Natural killer cell (primary cell): ENCODE results near the gene GALNTL6. TPM values are rescaled to one million over a fixed set of nuclear protein-coding genes. Genes with fewer than 3 reads are reported as not detected.

Experiments
- ATAC-seq, 3 donors: fragments of 150-1000 bp in 2 of 3; fragments of 200-7000 bp in 1 of 3; cut with Tn5 transposase; 1 replicate in 1 of 3; 2 replicates in 2 of 3; pipeline ENCODE4 v1.10.0; 2021; ENCODE audit warnings: mild to moderate bottlenecking in 2 of 3, moderate library complexity in 2 of 3
- DNase-seq, 2 donors: peaks; one replicate each; pipeline versions ENCODE4 v3.0.0 to v3.0.0-alpha.2; 2013 to 2021; ENCODE audit warnings: mixed read lengths in 1 of 2
- H3K27ac ChIP-seq: one replicate; pipeline ENCODE4 v1.5.1; 2013; ENCODE audit warnings: mild to moderate bottlenecking, low read length
- H3K27me3 ChIP-seq: one replicate; pipeline ENCODE4 v1.6.1; 2013; ENCODE audit warnings: low read length; ENCODE audit not compliant: control insufficient read depth, insufficient read depth
- H3K36me3 ChIP-seq: one replicate; pipeline ENCODE4 v1.6.1; 2013; ENCODE audit warnings: low read length; ENCODE audit not compliant: control insufficient read depth, insufficient read depth
- H3K4me1 ChIP-seq: one replicate; pipeline ENCODE4 v1.6.1; 2013; ENCODE audit warnings: low read length; ENCODE audit not compliant: control insufficient read depth, insufficient read depth
- H3K4me3 ChIP-seq: one replicate; pipeline ENCODE4 v1.5.1; 2013; ENCODE audit warnings: low read length
- H3K9me3 ChIP-seq: one replicate; pipeline ENCODE4 v1.6.1; 2013; ENCODE audit warnings: low read length; ENCODE audit not compliant: control insufficient read depth, insufficient read depth
- H3K27ac Mint-ChIP-seq, 2 donors: one replicate each; pipeline ENCODE4 v1.8.0; 2022; ENCODE audit warnings: mild to moderate bottlenecking in 2 of 2, mixed read lengths in 2 of 2, moderate library complexity in 1 of 2
- H3K27me3 Mint-ChIP-seq, 2 donors: one replicate each; pipeline ENCODE4 v1.8.0; 2022; ENCODE audit warnings: low read depth in 2 of 2, mixed read lengths in 2 of 2
- H3K36me3 Mint-ChIP-seq: one replicate; pipeline ENCODE4 v1.8.0; 2022; ENCODE audit warnings: mixed read lengths
- H3K4me1 Mint-ChIP-seq, 2 donors: one replicate each; pipeline ENCODE4 v1.8.0; 2022; ENCODE audit warnings: mixed read lengths in 2 of 2
- H3K4me3 Mint-ChIP-seq: one replicate; pipeline ENCODE4 v1.8.0; 2022; ENCODE audit warnings: mild to moderate bottlenecking, moderate library complexity, mixed read lengths
- H3K9me3 Mint-ChIP-seq, 2 donors: one replicate each; pipeline ENCODE4 v1.8.0; 2022; ENCODE audit warnings: mixed read lengths in 2 of 2
- CTCF ChIP-seq: fragments of 200-600 bp; IDR thresholded peaks from one replicate; pipeline ENCODE4 v1.8.0; 2022; ENCODE audit warnings: antibody characterized with exemption
- WGBS: methylation state at CpG from one replicate; pipeline ENCODE4 v1.1.7; 2013; ENCODE audit warnings: missing lambda C conversion rate; ENCODE audit not compliant: insufficient coverage; 5-methylcytosine and 5-hydroxymethylcytosine counted together
- intact Hi-C: fragments of 100-400 bp; cut with micrococcal nuclease; formaldehyde crosslinking; loops from one replicate; pipeline ENCODE4 v1.14.2; 2022
- total RNA-seq, 4 donors: library from RNA; stranded (reverse); fragments of 120-200 nt in 1 of 4; gene quantifications; one replicate each; pipeline versions ENCODE4 v1.2.3 to v1.2.4, GENCODE V29; 2013 to 2022

GALNTL6 gene
- total RNA-seq, 3 donors from 2014 or later (not counting 1 experiment from before 2014, with no cell fraction given): not detected

DNA sequence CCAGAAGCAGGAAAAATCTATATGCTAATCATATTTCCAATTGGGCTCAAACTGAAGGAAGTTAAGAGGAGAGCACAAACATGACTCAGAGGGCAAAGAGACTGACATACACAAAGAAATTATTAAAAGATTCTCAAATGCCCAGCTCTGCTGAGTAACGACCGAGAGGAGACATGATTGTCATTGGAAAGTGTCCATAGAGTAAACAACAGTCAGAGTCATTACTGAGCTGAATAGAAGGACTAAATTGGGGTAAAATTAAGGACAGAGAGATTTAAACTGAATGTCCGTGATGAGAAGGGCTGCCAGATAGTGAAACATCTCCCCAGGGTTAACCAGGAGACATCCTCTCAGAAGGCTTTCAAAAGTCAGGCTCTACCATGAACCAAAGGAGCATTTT, 1244.2 kb downstream of the GALNTL6 start:
- ATAC-seq (no peak), DNase-seq (no peak)
- peaks cover 4% of the 10 kb centered on the region for H3K27me3 ChIP-seq
- H3K27me3 Mint-ChIP-seq: peaks cover 0 to 19% of the 10 kb centered on the region in 2 donors
- H3K4me1 ChIP-seq: no peaks in the 10 kb centered on the region
- H3K9me3 Mint-ChIP-seq: no peaks in the 10 kb centered on the region
- H3K36me3 Mint-ChIP-seq: no peaks in the 10 kb centered on the region
- no peak for TF ChIP-seq CTCF
- no peak overlapping the region for H3K4me3 Mint-ChIP-seq
- intact Hi-C loops: no loop called here
- no peaks in the 10 kb centered on the region for H3K9me3 ChIP-seq
- H3K36me3 ChIP-seq: no peaks in the 10 kb centered on the region
- H3K27ac Mint-ChIP-seq: no peak overlapping the region
- no peak overlapping the region for H3K4me3 ChIP-seq
- no peaks in the 10 kb centered on the region for H3K4me1 Mint-ChIP-seq
- H3K27ac ChIP-seq: no peak overlapping the region
- WGBS: 95% methylated on average over 3 of the region's 3 CpGs

DNA sequence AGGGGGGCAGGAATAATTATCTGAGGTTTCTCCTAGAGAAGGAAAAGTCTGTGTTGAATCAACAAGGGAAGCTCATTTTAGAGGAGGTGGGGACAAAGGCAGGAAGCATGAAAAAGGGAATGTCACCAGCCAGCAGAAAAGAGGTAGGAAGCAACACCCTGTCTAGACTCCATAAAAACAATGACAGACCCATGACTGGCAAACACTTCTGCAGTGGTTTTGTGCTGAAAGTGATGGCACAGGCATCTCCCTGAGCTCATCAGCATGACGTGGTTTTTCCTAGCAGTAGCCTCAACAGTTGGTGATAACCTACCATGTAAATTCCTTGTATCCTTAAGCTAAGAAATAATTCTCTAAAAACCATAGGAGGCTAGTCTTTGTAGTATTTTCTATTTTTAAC, 1244.7 kb downstream of the GALNTL6 start:
- DNase-seq: no peak
- no peaks in the 10 kb centered on the region for H3K4me1 ChIP-seq
- H3K27me3 ChIP-seq: peaks cover 4% of the 10 kb centered on the region
- Mint-ChIP-seq H3K36me3 (no peaks in the 10 kb centered on the region), H3K4me3 (no peak overlapping the region), H3K4me1 (no peaks in the 10 kb centered on the region), H3K27ac (no peak overlapping the region), H3K27me3 (peaks cover 0 to 19% of the 10 kb centered on the region in 2 donors), H3K9me3 (no peaks in the 10 kb centered on the region)
- intact Hi-C loops: no loop called here
- no peaks in the 10 kb centered on the region for H3K9me3 ChIP-seq
- no peak overlapping the region for H3K4me3 ChIP-seq
- no peak for TF ChIP-seq CTCF
- ATAC-seq: no peak
- no peak overlapping the region for H3K27ac ChIP-seq
- H3K36me3 ChIP-seq: no peaks in the 10 kb centered on the region
- 57% methylated on average over 1 of the region's 1 CpG for WGBS

- Histone ChIP-seq H3K9me3 (no peaks in the 10 kb centered on the region), H3K4me3 (no peak overlapping the region), H3K27me3 (no peaks in the 10 kb centered on the region), H3K36me3 (no peaks in the 10 kb centered on the region), H3K27ac (no peak overlapping the region), H3K4me1 (no peaks in the 10 kb centered on the region)
- Mint-ChIP-seq H3K4me1 (no peaks in the 10 kb centered on the region), H3K9me3 (peaks cover 0 to 2% of the 10 kb centered on the region in 2 donors), H3K27me3 (peaks cover 0 to 23% of the 10 kb centered on the region in 2 donors), H3K27ac (no peak overlapping the region), H3K36me3 (no peaks in the 10 kb centered on the region), H3K4me3 (no peak overlapping the region)
- DNase-seq (no peak), ATAC-seq (no peak)
- no peak for TF ChIP-seq CTCF
- 50% methylated on average over 2 of the region's 4 CpGs for WGBS
- intact Hi-C loops: no loop called here
These were observed 1248.0 kb downstream of the GALNTL6 start for GRCh38 chr4:173061160-173061559.

GRCh38 chr4:173073939-173074500, 1260.8 kb downstream of the GALNTL6 start:
- no peak for TF ChIP-seq CTCF
- H3K4me1 ChIP-seq: no peaks in the 10 kb centered on the region
- peaks cover 3% of the 10 kb centered on the region for H3K9me3 ChIP-seq
- ATAC-seq: no peak
- intact Hi-C loops: no loop called here
- no peak overlapping the region for H3K4me3 ChIP-seq
- H3K4me1 Mint-ChIP-seq: no peaks in the 10 kb centered on the region
- H3K4me3 Mint-ChIP-seq: no peak overlapping the region
- H3K9me3 Mint-ChIP-seq: peaks cover 3 to 10% of the 10 kb centered on the region in 2 donors
- no peaks in the 10 kb centered on the region for H3K27me3 ChIP-seq
- H3K27ac Mint-ChIP-seq: no peak overlapping the region
- no peak overlapping the region for H3K27ac ChIP-seq
- H3K36me3 ChIP-seq: no peaks in the 10 kb centered on the region
- DNase-seq: no peak
- WGBS: 85% methylated on average over 1 of the region's 1 CpG
- no peaks in the 10 kb centered on the region for H3K27me3 Mint-ChIP-seq
- peaks cover 11% of the 10 kb centered on the region for H3K36me3 Mint-ChIP-seq
